Common myeloid progenitor, CD34-positive (primary cell): ENCODE measurements around the gene VPS13D.

Experiments used
- CTCF ChIA-PET: fragments of 350-600 bp; sonication (Branson Sonifier 250); formaldehyde crosslinking; loops from one replicate; lab custom pipeline; 2021; ENCODE audit warnings: antibody characterized with exemption; lab: Charles Lee
- POLR2A ChIA-PET: fragments of 350-600 bp; sonication (Branson Sonifier 250); formaldehyde crosslinking; loops from one replicate; lab custom pipeline; 2021; ENCODE audit warnings: antibody characterized with exemption; lab: Charles Lee
- DNase-seq, 3 donors: peaks; one replicate each; pipeline versions ENCODE4 v3.0.0 to v3.0.0-alpha.2; 2013
- H3K27ac ChIP-seq, 2 experiments: 1 replicate in 1 of 2; 2 replicates in 1 of 2; pipeline ENCODE4 v1.7.0; 2013; ENCODE audit warnings: inconsistent platforms in 2 of 2, low read length in 2 of 2, mild to moderate bottlenecking in 2 of 2, low read depth in 1 of 2, moderate library complexity in 1 of 2; ENCODE audit not compliant: severe bottlenecking in 2 of 2, insufficient read depth in 1 of 2, poor library complexity in 1 of 2
- H3K27me3 ChIP-seq, 5 experiments: replicated peaks in 2 of 5; 1 replicate in 3 of 5; 2 replicates in 2 of 5; pipeline versions ENCODE4 v1.6.1 to v1.7.0; 2013; ENCODE audit warnings: low read length in 4 of 5, mild to moderate bottlenecking in 2 of 5, moderate library complexity in 2 of 5, inconsistent platforms in 1 of 5; ENCODE audit not compliant: insufficient read depth in 5 of 5, control insufficient read depth in 4 of 5
- H3K36me3 ChIP-seq, 4 experiments: 1 replicate in 2 of 4; 2 replicates in 2 of 4; pipeline versions ENCODE4 v1.6.1 to v1.7.0; 2013; ENCODE audit warnings: low read length in 3 of 4, control low read depth in 1 of 4, mild to moderate bottlenecking in 1 of 4; ENCODE audit not compliant: control insufficient read depth in 4 of 4, insufficient read depth in 4 of 4
- H3K4me1 ChIP-seq, 4 experiments: 1 replicate in 3 of 4; 2 replicates in 1 of 4; pipeline versions ENCODE4 v1.6.1 to v1.7.1; 2013; ENCODE audit warnings: low read length in 3 of 4, mild to moderate bottlenecking in 3 of 4, control low read depth in 1 of 4, inconsistent platforms in 1 of 4, moderate library complexity in 1 of 4; ENCODE audit not compliant: control insufficient read depth in 4 of 4, insufficient read depth in 4 of 4; ENCODE audit errors: control extremely low read depth in 1 of 4
- H3K4me3 ChIP-seq, 7 experiments: 1 replicate in 4 of 7; 2 replicates in 3 of 7; pipeline versions ENCODE4 v1.5.1 to v1.7.0; 2013; ENCODE audit warnings: mild to moderate bottlenecking in 7 of 7, low read length in 6 of 7, moderate library complexity in 6 of 7, inconsistent platforms in 2 of 7, low read depth in 2 of 7, control low read depth in 1 of 7; ENCODE audit not compliant: insufficient read depth in 4 of 7, control insufficient read depth in 1 of 7; ENCODE audit errors: extremely low read depth in 1 of 7
- H3K9me3 ChIP-seq, 5 experiments: 1 replicate in 4 of 5; 2 replicates in 1 of 5; pipeline versions ENCODE4 v1.6.1 to v1.7.1; 2013; ENCODE audit warnings: low read length in 4 of 5, mild to moderate bottlenecking in 2 of 5, inconsistent platforms in 1 of 5, low read depth in 1 of 5, moderate library complexity in 1 of 5; ENCODE audit not compliant: control insufficient read depth in 4 of 5, insufficient read depth in 2 of 5; ENCODE audit errors: control extremely low read depth in 1 of 5
- WGBS: methylation state at CpG from one replicate; pipeline ENCODE4 v1.1.5; 2013; ENCODE audit not compliant: insufficient coverage; 5-methylcytosine and 5-hydroxymethylcytosine counted together

The VPS13D gene

DNA sequence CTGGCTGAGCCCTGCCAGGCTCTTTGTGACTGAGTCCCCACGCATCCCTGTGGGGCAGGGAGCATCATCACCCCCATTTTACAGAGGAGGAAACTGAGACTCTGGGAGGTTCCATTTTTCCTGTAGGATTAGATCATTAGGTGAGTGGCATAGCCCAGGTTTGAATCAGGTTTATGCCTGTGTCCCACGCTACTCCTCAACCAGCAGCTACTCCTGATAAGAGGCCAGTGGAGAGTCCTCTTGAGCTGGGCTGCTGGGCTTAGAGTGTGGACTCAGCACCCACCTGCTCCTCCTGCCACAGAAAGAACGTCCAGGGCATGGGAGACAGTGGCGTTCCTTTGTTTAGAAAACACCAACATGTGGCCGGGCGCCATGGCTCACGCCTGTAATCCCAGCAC, 32.3 kb upstream of the VPS13D start:
- ChIA-PET CTCF (interaction anchor here (1.0 to 8.2 kb wide), 3 partner anchors 13 to 72 kb away, joined by 3 to 63 read pairs (median 5); no protein-coding TSS in a partner anchor), POLR2A (interaction anchor here (0.9 kb wide), 1 partner anchor 71 kb away, joined by 3 read pairs; no protein-coding TSS in a partner anchor)
- Histone ChIP-seq H3K36me3 (peaks cover 0 to 57% (median 10%) of the 10 kb centered on the region in 4 experiments), H3K27me3 (no peaks in the 10 kb centered on the region), H3K27ac (no peak overlapping the region), H3K4me3 (no peak overlapping the region), H3K4me1 (peaks cover 0 to 11% (median 1%) of the 10 kb centered on the region in 4 experiments), H3K9me3 (no peaks in the 10 kb centered on the region)
- DNase-seq: no peak
- 89% methylated on average over 3 of the region's 7 CpGs for WGBS

DNA sequence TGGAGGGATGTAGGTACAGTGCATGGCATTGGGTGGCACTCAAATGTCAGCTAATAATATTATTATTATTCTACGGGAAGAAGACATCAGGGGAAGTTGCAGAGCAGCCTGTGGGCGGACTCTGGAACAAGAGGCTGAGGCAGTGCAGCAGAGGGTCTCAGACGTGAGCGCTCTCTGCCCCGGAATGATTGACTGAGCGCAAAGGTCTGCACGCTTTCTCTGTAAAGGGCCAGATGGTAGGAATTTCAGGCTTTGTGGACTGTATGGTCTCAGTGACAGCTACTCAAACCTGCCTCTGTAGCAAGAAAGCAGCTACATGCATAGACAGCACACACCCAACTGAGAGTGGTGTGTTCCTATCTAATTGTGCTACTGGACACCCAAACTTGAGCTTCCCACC, 29.6 kb upstream of the VPS13D start:
- Histone ChIP-seq H3K27me3 (no peaks in the 10 kb centered on the region), H3K4me1 (peaks cover 0 to 2% (median 0%) of the 10 kb centered on the region in 4 experiments), H3K36me3 (peaks cover 0 to 40% (median 3%) of the 10 kb centered on the region in 4 experiments), H3K4me3 (no peak overlapping the region), H3K9me3 (no peaks in the 10 kb centered on the region), H3K27ac (no peak overlapping the region)
- DNase-seq: no peak
- CTCF ChIA-PET: interaction anchor here (0.8 to 8.2 kb wide), 7 partner anchors 9 to 78 kb away, joined by 3 to 63 read pairs (median 5); no protein-coding TSS in a partner anchor
- WGBS: 98% methylated on average over 7 of the region's 7 CpGs
- POLR2A ChIA-PET: no interaction called here

DNA sequence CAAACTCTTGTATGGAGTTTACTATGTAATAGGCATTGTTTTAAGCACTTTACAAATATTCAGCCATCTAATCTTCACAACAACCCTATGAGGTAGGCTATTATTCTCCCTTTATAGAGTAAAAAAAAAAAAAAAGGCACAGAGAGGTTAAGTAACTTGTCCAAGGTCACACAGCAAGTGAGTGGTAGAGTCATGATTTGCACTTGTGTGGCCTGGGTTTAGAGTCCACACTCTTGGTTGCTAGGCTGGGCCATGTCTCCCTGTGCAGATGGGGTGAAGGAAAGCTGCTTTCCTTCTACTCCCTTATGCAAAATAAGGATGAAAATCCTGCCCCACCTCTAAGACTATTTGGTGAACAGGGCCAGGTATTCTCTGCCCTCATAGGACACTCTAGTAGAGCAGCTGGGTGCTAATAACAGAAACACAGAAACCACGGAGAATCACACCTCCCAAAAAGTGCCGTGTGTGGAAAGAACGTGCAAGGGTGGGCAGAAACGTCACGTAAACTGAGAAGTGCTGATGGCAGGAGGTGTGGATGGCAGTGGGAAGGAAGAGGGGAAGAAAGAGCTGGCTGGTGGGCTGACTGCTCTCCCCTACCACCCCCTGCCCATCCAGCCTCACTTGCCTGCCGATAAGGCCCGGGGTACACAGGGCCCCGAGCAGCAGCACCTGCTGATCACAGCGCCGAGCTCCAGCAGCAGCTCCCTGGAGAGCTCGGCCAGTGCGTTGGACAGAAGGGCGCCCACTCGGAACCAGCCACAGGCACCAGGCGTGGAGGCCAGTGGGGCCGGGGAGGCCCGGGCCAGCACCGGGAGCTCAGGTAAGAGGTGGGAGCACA, 28.3 kb upstream of the VPS13D start:
- POLR2A ChIA-PET: no interaction called here
- CTCF ChIA-PET: interaction anchor here (1.0 to 8.2 kb wide), 9 partner anchors 9 to 83 kb away, joined by 3 to 63 read pairs (median 4); no protein-coding TSS in a partner anchor
- no peak for DNase-seq
- H3K27me3 ChIP-seq: no peaks in the 10 kb centered on the region
- no peaks in the 10 kb centered on the region for H3K9me3 ChIP-seq
- H3K4me1 ChIP-seq: no peaks in the 10 kb centered on the region
- no peak overlapping the region for H3K27ac ChIP-seq
- no peak overlapping the region for H3K4me3 ChIP-seq
- H3K36me3 ChIP-seq: peaks cover 0 to 43% (median 3%) of the 10 kb centered on the region in 4 experiments
- WGBS: 94% methylated on average over 18 of the region's 18 CpGs

DNA sequence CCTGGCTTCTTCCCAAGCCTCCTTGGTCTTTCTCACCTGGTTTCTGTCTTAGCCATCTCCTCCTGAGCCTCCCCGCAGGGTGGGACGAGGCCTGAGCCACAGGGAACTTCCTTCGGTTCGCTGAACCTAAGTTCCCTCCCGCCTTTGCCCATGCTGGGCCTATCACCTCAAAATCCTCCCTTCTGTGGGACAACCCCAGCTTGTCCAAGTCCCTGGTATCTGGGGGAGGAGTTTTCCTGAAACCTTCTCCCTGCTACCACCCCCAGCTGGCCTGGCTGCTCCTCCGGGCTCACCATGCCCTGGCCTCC, 27.7 kb upstream of the VPS13D start:
- Histone ChIP-seq H3K27me3 (no peaks in the 10 kb centered on the region), H3K36me3 (peaks cover 0 to 49% (median 4%) of the 10 kb centered on the region in 4 experiments), H3K4me3 (no peak overlapping the region), H3K27ac (no peak overlapping the region), H3K9me3 (no peaks in the 10 kb centered on the region), H3K4me1 (no peaks in the 10 kb centered on the region)
- CTCF ChIA-PET: interaction anchor here (1.0 to 8.2 kb wide), 7 partner anchors 8 to 84 kb away, joined by 3 to 63 read pairs (median 4); no protein-coding TSS in a partner anchor
- WGBS: 90% methylated on average over 1 of the region's 6 CpGs
- POLR2A ChIA-PET: no interaction called here
- no peak for DNase-seq

DNA sequence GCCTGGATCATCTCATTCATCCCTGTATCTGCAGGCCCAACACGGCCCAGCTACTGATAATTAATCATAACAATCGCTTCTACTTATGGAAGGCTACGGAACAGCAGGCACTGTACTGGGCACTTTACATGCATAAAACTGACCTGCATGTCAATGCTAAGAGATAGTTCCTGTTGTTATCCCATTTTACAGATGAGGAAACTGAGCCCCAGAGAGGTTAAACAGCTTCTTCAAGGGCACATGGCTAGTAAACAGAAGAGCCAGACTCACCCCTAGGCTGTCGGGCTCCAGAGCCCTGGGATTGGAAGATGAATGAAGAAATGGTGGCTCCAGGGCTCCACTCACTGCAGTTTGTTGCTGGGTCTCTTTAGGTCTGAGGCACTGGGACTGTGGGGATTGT, 27.3 kb upstream of the VPS13D start:
- H3K27ac ChIP-seq: no peak overlapping the region
- H3K36me3 ChIP-seq: peaks cover 0 to 49% (median 4%) of the 10 kb centered on the region in 4 experiments
- H3K9me3 ChIP-seq: no peaks in the 10 kb centered on the region
- POLR2A ChIA-PET: no interaction called here
- no peaks in the 10 kb centered on the region for H3K27me3 ChIP-seq
- CTCF ChIA-PET: interaction anchor here (1.0 to 8.2 kb wide), 9 partner anchors 8 to 85 kb away, joined by 3 to 63 read pairs (median 4); no protein-coding TSS in a partner anchor
- no peak for DNase-seq
- H3K4me1 ChIP-seq: no peaks in the 10 kb centered on the region
- no peak overlapping the region for H3K4me3 ChIP-seq
- WGBS: 100% methylated on average over 4 of the region's 4 CpGs

DNA sequence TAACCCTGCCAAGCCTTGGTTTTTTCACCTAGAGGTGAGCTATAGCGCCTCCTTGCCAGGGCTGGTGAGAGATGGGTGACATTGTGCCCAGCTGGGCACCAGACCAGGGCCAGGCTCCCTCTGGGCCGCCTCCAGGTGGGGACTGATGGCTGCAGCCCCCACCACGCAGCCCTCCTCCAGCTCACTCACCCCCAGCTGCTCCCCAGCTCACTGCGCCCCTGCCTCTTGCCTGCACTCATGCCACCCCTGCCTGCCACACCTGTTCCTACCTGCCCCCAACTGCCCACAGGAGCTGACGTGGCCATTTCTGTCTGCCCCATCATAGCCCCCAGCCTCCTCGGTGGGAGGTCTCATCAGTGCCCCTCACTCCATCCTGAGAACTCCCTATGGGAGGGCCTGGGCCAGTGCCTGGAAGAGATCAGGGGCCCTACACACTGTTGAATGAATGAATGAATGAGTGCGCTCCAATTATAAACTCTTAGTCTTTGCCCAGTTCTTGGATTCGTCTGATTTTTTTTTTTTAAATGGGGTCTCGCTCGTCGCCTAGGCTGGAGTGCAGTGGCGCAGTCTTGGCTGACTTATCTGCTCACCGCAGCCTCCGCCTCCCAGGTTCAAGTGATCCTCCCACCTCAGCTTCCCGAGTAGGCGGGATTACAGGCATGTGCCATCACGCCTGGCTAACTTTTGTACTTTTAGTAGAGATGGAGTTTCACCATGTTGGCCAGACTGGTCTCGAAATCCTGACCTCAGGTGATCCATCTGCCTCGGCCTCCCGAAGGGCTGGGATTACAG, 26.4 kb upstream of the VPS13D start:
- no peak overlapping the region for H3K27ac ChIP-seq
- no peak for DNase-seq
- POLR2A ChIA-PET: no interaction called here

More for the DNA sequence above, 26.4 kb upstream of the VPS13D start:
- H3K36me3 ChIP-seq: peaks cover 0 to 48% (median 4%) of the 10 kb centered on the region in 4 experiments
- WGBS: over 99% methylated on average over 18 of the region's 20 CpGs
- no peaks in the 10 kb centered on the region for H3K9me3 ChIP-seq
- H3K4me1 ChIP-seq: peaks cover 0 to 1% (median under 1%) of the 10 kb centered on the region in 4 experiments
- no peaks in the 10 kb centered on the region for H3K27me3 ChIP-seq
- H3K4me3 ChIP-seq: no peak overlapping the region
- CTCF ChIA-PET: interaction anchor here (1.2 to 8.2 kb wide), 5 partner anchors 20 to 86 kb away, joined by 3 to 63 read pairs (median 5); no protein-coding TSS in a partner anchor
